ENCODE data around the gene ERCC6L2.

Gene ERCC6L2

DNA sequence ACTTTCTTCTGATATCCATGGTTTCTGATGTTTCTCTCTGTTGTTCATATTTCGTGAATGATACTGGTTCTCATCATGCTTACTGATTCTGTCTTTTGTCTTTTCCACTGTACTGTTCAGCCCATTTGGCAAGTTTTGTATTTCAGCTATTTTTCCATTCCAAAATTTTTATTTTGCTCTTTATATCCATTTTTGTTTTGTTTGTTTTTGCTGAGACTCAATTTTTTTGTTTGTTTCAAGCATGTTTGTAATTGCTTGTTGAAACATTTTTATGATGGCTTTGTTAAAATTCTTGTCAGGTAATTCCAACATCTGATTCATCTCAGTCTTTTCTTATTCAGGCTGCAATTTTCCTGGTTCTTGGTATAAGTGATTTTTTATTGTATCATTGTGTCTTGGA, 64.0 kb downstream of the ERCC6L2 start:
- DNase-seq, result no peak
- Histone ChIP-seq H3K4me3 (ENCODE audit: insufficient read depth, low read depth, low read length, poor library complexity, severe bottlenecking) (no peak overlapping the region), H3K27ac (ENCODE audit: insufficient read depth, low read length, poor library complexity, severe bottlenecking) (no peak overlapping the region), H3K27me3 (replicated peaks; ENCODE audit: control insufficient read depth, insufficient read depth, low read length, poor library complexity, severe bottlenecking) (no peaks in the 10 kb centered on the region), H3K36me3 (ENCODE audit: control insufficient read depth, insufficient read depth, low read length) (peaks cover 6% of the 10 kb centered on the region), H3K9me3 (ENCODE audit: control insufficient read depth, low read length) (no peaks in the 10 kb centered on the region), H3K4me1 (ENCODE audit: control insufficient read depth, insufficient read depth, low read length, poor library complexity, severe bottlenecking) (no peaks in the 10 kb centered on the region)

DNA sequence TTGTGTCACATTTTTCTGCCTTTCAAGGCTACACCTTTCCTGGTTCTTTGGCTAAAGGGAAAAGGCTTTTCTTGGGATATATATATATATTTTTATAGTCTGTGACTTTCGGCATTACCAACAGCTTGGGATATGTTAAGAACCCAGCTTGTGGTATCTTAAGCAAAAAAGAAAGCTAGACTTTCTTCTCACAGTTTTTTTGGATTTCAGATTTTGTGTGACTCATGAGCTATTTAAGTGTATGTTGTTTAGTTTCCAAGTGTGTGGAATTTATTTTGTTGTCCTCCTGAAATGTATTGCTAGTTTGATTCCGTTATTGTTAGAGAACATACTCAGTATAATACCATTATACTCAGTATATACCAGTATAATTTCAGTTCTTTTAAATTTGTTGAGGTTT, 64.8 kb downstream of the ERCC6L2 start:
- no peaks in the 10 kb centered on the region for H3K27me3 ChIP-seq (replicated peaks; ENCODE audit: control insufficient read depth, insufficient read depth, low read length, poor library complexity, severe bottlenecking)
- H3K36me3 ChIP-seq (ENCODE audit: control insufficient read depth, insufficient read depth, low read length), result peaks cover 6% of the 10 kb centered on the region
- no peak overlapping the region for H3K4me3 ChIP-seq (ENCODE audit: insufficient read depth, low read depth, low read length, poor library complexity, severe bottlenecking)
- no peak overlapping the region for H3K27ac ChIP-seq (ENCODE audit: insufficient read depth, low read length, poor library complexity, severe bottlenecking)
- no peaks in the 10 kb centered on the region for H3K4me1 ChIP-seq (ENCODE audit: control insufficient read depth, insufficient read depth, low read length, poor library complexity, severe bottlenecking)
- H3K9me3 ChIP-seq (ENCODE audit: control insufficient read depth, low read length), result no peaks in the 10 kb centered on the region
- no peak for DNase-seq

DNA sequence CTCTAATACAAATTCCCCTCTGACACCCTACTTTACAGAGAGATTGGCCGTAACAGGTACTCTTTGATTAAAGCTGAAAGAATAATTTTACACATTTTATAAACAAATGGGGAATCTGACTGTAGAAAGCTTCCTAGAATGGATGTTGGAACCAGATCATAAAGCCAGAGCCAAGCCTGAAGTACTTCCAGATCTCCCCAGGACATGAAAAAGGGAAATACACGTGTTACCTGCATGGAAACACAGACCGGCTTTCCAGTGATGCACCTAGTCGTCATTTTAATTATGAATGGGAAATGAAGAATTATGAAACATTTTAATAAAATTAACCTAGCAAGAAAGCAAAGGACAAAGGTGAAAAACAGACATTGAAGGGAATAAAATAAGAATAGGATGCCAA, 66.5 kb downstream of the ERCC6L2 start:
- H3K36me3 ChIP-seq (ENCODE audit: control insufficient read depth, insufficient read depth, low read length), result peaks cover 6% of the 10 kb centered on the region
- no peak for DNase-seq

DNA sequence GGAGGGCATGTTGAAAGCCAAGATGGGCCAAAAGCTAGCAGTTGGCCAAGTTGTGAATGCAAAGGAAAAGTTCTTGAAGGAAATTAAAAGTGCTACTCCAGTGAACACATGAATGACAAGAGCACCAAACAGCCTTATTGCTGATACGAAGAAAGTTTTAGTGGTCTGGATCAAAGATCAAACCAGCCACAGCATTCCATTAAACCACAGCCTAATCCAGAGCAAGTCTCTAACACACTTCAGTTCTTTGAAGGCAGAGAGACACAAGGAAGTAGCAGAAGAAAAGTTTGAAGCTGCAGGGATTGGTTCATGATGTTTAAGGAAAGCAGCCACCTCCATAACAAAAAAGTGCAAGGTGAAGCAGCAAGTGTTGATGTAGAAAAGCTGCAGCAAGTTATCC, 71.6 kb downstream of the ERCC6L2 start:
- peaks cover 4% of the 10 kb centered on the region for H3K36me3 ChIP-seq (ENCODE audit: control insufficient read depth, insufficient read depth, low read length)
- DNase-seq, result no peak
- no peaks in the 10 kb centered on the region for H3K9me3 ChIP-seq (ENCODE audit: control insufficient read depth, low read length)
- H3K4me3 ChIP-seq (ENCODE audit: insufficient read depth, low read depth, low read length, poor library complexity, severe bottlenecking), result no peak overlapping the region
- H3K27me3 ChIP-seq (replicated peaks; ENCODE audit: control insufficient read depth, insufficient read depth, low read length, poor library complexity, severe bottlenecking), result no peaks in the 10 kb centered on the region
- no peaks in the 10 kb centered on the region for H3K4me1 ChIP-seq (ENCODE audit: control insufficient read depth, insufficient read depth, low read length, poor library complexity, severe bottlenecking)
- no peak overlapping the region for H3K27ac ChIP-seq (ENCODE audit: insufficient read depth, low read length, poor library complexity, severe bottlenecking)

More for the DNA sequence above, 66.5 kb downstream of the ERCC6L2 start:
- no peaks in the 10 kb centered on the region for H3K27me3 ChIP-seq (replicated peaks; ENCODE audit: control insufficient read depth, insufficient read depth, low read length, poor library complexity, severe bottlenecking)
- H3K9me3 ChIP-seq (ENCODE audit: control insufficient read depth, low read length), result no peaks in the 10 kb centered on the region
- no peaks in the 10 kb centered on the region for H3K4me1 ChIP-seq (ENCODE audit: control insufficient read depth, insufficient read depth, low read length, poor library complexity, severe bottlenecking)
- H3K27ac ChIP-seq (ENCODE audit: insufficient read depth, low read length, poor library complexity, severe bottlenecking), result no peak overlapping the region
- H3K4me3 ChIP-seq (ENCODE audit: insufficient read depth, low read depth, low read length, poor library complexity, severe bottlenecking), result no peak overlapping the region

DNA sequence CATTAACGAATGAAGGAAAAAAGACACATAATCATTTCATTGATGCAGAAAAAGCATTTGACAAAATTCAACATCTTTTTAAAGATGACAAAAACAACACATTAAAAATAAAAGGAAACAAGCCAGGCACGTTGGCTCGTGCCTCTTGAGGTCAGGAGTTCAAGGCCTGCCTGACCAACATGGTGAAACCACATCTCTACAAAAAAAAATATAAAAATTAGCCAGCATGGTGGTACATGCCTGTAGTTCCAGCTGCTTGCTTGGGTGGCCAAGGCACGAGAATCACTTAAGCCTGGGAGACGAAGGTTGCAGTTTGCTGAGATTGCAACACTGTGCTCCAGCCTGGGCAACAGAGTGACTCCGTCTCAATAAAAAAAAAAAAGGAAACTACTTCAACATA, 77.0 kb downstream of the ERCC6L2 start:
- Histone ChIP-seq H3K36me3 (ENCODE audit: control insufficient read depth, insufficient read depth, low read length) (peaks cover 7% of the 10 kb centered on the region), H3K4me1 (ENCODE audit: control insufficient read depth, insufficient read depth, low read length, poor library complexity, severe bottlenecking) (no peaks in the 10 kb centered on the region), H3K9me3 (ENCODE audit: control insufficient read depth, low read length) (no peaks in the 10 kb centered on the region), H3K27me3 (replicated peaks; ENCODE audit: control insufficient read depth, insufficient read depth, low read length, poor library complexity, severe bottlenecking) (no peaks in the 10 kb centered on the region), H3K4me3 (ENCODE audit: insufficient read depth, low read depth, low read length, poor library complexity, severe bottlenecking) (no peak overlapping the region), H3K27ac (ENCODE audit: insufficient read depth, low read length, poor library complexity, severe bottlenecking) (no peak overlapping the region)
- no peak for DNase-seq

DNA sequence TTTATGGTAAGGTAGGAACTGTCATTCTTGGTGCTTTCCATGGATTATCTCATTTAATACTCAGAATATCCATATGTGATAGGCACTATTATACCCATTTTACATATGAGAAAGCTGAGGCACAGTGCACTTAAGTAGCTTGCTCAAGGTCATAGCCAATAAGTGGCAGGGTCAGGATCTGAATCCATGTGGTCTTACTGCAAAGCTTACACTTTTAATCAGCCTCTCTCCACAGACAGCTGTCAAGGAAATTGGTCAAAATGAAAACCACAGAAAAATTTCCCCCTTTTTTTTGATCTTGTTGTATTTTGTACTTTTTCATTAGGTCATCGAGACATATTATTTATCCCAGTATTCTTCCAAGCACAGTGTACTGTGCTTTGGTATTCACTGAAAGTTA, 78.5 kb downstream of the ERCC6L2 start:
- Histone ChIP-seq H3K9me3 (ENCODE audit: control insufficient read depth, low read length) (no peaks in the 10 kb centered on the region), H3K27me3 (replicated peaks; ENCODE audit: control insufficient read depth, insufficient read depth, low read length, poor library complexity, severe bottlenecking) (no peaks in the 10 kb centered on the region), H3K36me3 (ENCODE audit: control insufficient read depth, insufficient read depth, low read length) (peaks cover 6% of the 10 kb centered on the region), H3K4me3 (ENCODE audit: insufficient read depth, low read depth, low read length, poor library complexity, severe bottlenecking) (no peak overlapping the region), H3K27ac (ENCODE audit: insufficient read depth, low read length, poor library complexity, severe bottlenecking) (no peak overlapping the region), H3K4me1 (ENCODE audit: control insufficient read depth, insufficient read depth, low read length, poor library complexity, severe bottlenecking) (no peaks in the 10 kb centered on the region)
- DNase-seq, result no peak

DNA sequence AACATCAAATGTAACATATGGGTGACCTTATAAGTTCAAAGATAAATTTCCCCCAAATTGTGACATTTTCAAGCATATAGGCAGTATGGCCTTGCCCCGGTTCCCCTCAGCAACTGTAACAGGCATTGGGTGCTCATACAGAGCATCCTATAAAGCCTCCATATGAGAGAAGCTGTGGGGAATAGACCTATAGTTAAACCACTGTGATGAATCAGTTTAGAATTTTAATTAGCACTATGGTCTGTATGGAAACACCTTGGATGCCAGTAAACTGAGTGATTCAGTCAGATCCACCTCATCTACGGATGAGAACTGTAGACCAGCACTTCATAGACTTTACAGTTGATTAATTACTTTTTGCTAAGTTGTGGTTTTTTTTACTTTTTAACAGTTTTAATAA, 79.4 kb downstream of the ERCC6L2 start:
- Histone ChIP-seq H3K9me3 (ENCODE audit: control insufficient read depth, low read length) (no peaks in the 10 kb centered on the region), H3K36me3 (ENCODE audit: control insufficient read depth, insufficient read depth, low read length) (peaks cover 6% of the 10 kb centered on the region), H3K4me1 (ENCODE audit: control insufficient read depth, insufficient read depth, low read length, poor library complexity, severe bottlenecking) (no peaks in the 10 kb centered on the region), H3K4me3 (ENCODE audit: insufficient read depth, low read depth, low read length, poor library complexity, severe bottlenecking) (no peak overlapping the region), H3K27ac (ENCODE audit: insufficient read depth, low read length, poor library complexity, severe bottlenecking) (no peak overlapping the region), H3K27me3 (replicated peaks; ENCODE audit: control insufficient read depth, insufficient read depth, low read length, poor library complexity, severe bottlenecking) (no peaks in the 10 kb centered on the region)
- no peak for DNase-seq

DNA sequence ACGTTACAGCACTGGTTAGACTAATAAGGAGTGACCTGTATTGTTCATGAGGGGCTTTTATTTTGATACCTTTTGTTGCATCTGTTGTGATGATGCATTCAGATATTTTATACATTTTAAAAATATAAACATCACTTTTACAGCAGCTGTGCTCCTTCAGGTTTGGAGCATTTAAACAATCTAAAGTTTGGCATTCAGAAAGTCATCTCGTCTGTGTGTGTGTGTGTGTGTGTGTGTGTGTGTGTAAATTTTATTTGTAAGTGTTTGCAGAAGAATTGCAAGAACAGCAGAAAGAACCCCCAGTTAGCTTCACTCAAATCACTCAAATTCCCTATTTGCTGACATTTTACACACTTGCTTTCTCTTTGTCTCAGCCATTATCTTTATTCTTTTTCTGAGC, 87.4 kb downstream of the ERCC6L2 start:
- Histone ChIP-seq H3K4me3 (ENCODE audit: insufficient read depth, low read depth, low read length, poor library complexity, severe bottlenecking) (no peak overlapping the region), H3K27me3 (replicated peaks; ENCODE audit: control insufficient read depth, insufficient read depth, low read length, poor library complexity, severe bottlenecking) (no peaks in the 10 kb centered on the region), H3K9me3 (ENCODE audit: control insufficient read depth, low read length) (no peaks in the 10 kb centered on the region), H3K36me3 (ENCODE audit: control insufficient read depth, insufficient read depth, low read length) (no peaks in the 10 kb centered on the region), H3K27ac (ENCODE audit: insufficient read depth, low read length, poor library complexity, severe bottlenecking) (no peak overlapping the region), H3K4me1 (ENCODE audit: control insufficient read depth, insufficient read depth, low read length, poor library complexity, severe bottlenecking) (no peaks in the 10 kb centered on the region)
- DNase-seq, result no peak

DNA sequence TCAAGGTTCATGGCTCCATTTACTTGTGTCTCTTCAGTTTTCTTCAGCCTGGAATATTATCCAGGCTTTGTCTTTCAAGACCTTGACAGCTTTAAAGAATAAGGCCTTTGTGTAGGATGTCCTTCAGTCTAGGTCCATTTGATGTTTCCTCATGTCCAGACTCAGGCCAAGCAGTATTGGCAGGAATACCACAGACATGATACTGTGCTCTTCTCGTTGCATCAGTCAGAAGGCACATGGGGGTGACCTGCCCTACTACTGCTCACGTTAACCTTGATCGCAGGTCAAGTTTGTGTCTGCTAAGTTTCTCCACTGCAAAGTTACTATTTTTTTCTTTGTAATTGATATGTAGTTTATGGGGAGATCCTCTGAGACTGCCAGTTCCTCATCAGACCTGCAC, 88.2 kb downstream of the ERCC6L2 start:
- Histone ChIP-seq H3K27me3 (replicated peaks; ENCODE audit: control insufficient read depth, insufficient read depth, low read length, poor library complexity, severe bottlenecking) (no peaks in the 10 kb centered on the region), H3K27ac (ENCODE audit: insufficient read depth, low read length, poor library complexity, severe bottlenecking) (no peak overlapping the region), H3K9me3 (ENCODE audit: control insufficient read depth, low read length) (no peaks in the 10 kb centered on the region), H3K4me1 (ENCODE audit: control insufficient read depth, insufficient read depth, low read length, poor library complexity, severe bottlenecking) (no peaks in the 10 kb centered on the region), H3K4me3 (ENCODE audit: insufficient read depth, low read depth, low read length, poor library complexity, severe bottlenecking) (no peak overlapping the region), H3K36me3 (ENCODE audit: control insufficient read depth, insufficient read depth, low read length) (no peaks in the 10 kb centered on the region)
- no peak for DNase-seq

DNA sequence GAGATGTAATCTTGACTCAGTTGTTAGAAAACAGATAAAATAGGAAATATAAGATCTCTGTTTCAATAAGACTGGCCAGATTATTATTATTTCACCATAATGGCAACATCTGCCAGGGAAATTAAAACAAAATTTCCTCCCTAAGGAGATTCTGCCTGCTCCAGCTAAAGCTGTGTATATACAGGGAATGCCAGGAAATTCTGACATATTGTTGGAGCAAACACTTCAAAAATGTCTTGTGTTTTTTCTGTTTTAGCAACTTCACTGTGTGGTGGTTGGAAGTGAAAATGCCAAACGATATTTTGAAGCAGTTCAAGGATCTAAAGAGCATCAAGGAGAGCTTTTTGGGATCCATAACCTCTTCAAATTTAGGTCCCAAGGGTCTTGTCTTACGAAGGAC, 90.8 kb downstream of the ERCC6L2 start:
- Histone ChIP-seq H3K4me3 (ENCODE audit: insufficient read depth, low read depth, low read length, poor library complexity, severe bottlenecking) (no peak overlapping the region), H3K9me3 (ENCODE audit: control insufficient read depth, low read length) (no peaks in the 10 kb centered on the region), H3K36me3 (ENCODE audit: control insufficient read depth, insufficient read depth, low read length) (no peaks in the 10 kb centered on the region), H3K27me3 (replicated peaks; ENCODE audit: control insufficient read depth, insufficient read depth, low read length, poor library complexity, severe bottlenecking) (no peaks in the 10 kb centered on the region), H3K4me1 (ENCODE audit: control insufficient read depth, insufficient read depth, low read length, poor library complexity, severe bottlenecking) (no peaks in the 10 kb centered on the region), H3K27ac (ENCODE audit: insufficient read depth, low read length, poor library complexity, severe bottlenecking) (no peak overlapping the region)
- DNase-seq, result no peak

DNA sequence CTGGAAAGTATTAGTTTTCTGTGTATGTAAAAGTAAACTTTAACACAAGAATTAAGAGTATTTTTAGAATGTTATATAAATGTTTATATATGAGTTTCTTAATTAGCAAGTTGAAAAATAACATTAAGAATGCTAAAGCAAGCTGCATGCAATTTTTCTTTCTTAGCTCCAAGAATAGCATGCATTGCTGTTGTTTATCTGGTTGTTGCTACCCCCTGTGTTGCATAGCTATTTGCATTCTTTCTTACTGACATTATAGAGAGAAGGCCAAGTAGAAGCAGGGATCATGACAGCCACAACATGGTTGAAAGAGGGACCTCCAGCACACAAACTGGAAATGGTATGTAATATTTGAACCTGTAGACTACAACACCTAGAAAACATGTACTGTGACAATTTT, 94.8 kb downstream of the ERCC6L2 start:
- no peaks in the 10 kb centered on the region for H3K27me3 ChIP-seq (replicated peaks; ENCODE audit: control insufficient read depth, insufficient read depth, low read length, poor library complexity, severe bottlenecking)
- H3K4me1 ChIP-seq (ENCODE audit: control insufficient read depth, insufficient read depth, low read length, poor library complexity, severe bottlenecking), result no peaks in the 10 kb centered on the region
- no peak overlapping the region for H3K4me3 ChIP-seq (ENCODE audit: insufficient read depth, low read depth, low read length, poor library complexity, severe bottlenecking)
- no peaks in the 10 kb centered on the region for H3K36me3 ChIP-seq (ENCODE audit: control insufficient read depth, insufficient read depth, low read length)
- H3K9me3 ChIP-seq (ENCODE audit: control insufficient read depth, low read length), result no peaks in the 10 kb centered on the region
- DNase-seq, result no peak
- H3K27ac ChIP-seq (ENCODE audit: insufficient read depth, low read length, poor library complexity, severe bottlenecking), result no peak overlapping the region

Measured in effector memory CD4-positive, alpha-beta T cell (primary cell).